Breast epithelium (tissue), 4 donors: ENCODE results near the gene VAT1L. TPM values are rescaled to one million over a fixed set of nuclear protein-coding genes. Genes with fewer than 3 reads are reported as not detected.

Experiments used
- DNase-seq, 2 donors: peaks; one replicate each; pipeline ENCODE4 v3.0.0-alpha.2; 2019; ENCODE audit warnings: low spot score in 2 of 2
- H3K27ac ChIP-seq, 2 donors: fragments of 200-600 bp; sonication (generic) in 1 of 2; one replicate each; pipeline ENCODE4 v1.5.1; 2016 to 2019; ENCODE audit warnings: mild to moderate bottlenecking in 1 of 2
- H3K27me3 ChIP-seq, 2 donors: fragments of 200-600 bp; sonication (generic) in 1 of 2; one replicate each; pipeline versions ENCODE4 v1.5.1 to v1.6.0; 2017 to 2019; ENCODE audit warnings: control low read depth in 1 of 2, mild to moderate bottlenecking in 1 of 2
- H3K36me3 ChIP-seq: fragments of 200-600 bp; one replicate; pipeline ENCODE4 v1.5.1; 2019
- H3K4me1 ChIP-seq, 2 donors: fragments of 200-600 bp; sonication (generic); one replicate each; pipeline ENCODE4 v1.5.1; 2016 to 2019; ENCODE audit warnings: control low read depth in 1 of 2
- H3K4me3 ChIP-seq, 3 donors: fragments of 200-600 bp; sonication (generic); 1 replicate in 2 of 3; 2 replicates in 1 of 3; pipeline ENCODE4 v1.5.1; 2016 to 2019; ENCODE audit warnings: mild to moderate bottlenecking in 3 of 3, moderate library complexity in 2 of 3
- H3K9me3 ChIP-seq, 2 donors: fragments of 200-600 bp; sonication (generic) in 1 of 2; one replicate each; pipeline ENCODE4 v1.5.1; 2016 to 2019; ENCODE audit warnings: control low read depth in 1 of 2
- POLR2A ChIP-seq: fragments of 450-650 bp; IDR thresholded peaks from one replicate; pipeline ENCODE4 v1.6.1; 2016; ENCODE audit warnings: antibody characterized with exemption, mild to moderate bottlenecking, moderate library complexity
- POLR2AphosphoS5 ChIP-seq, 3 donors: sonication (generic); formaldehyde crosslinking; IDR thresholded peaks; one replicate each; pipeline ENCODE4 v1.6.1; 2017; ENCODE audit warnings: antibody characterized with exemption in 3 of 3
- intact Hi-C: fragments of 100-400 bp; cut with DNase I; formaldehyde crosslinking; loops from one replicate; pipeline ENCODE4 v1.15.1; 2023; ENCODE audit warnings: low total_unique reads
- total RNA-seq, 3 donors: library from RNA; depleted of rRNA; stranded (reverse); fragments of >200 nt; gene quantifications; one replicate each; pipeline ENCODE4 v1.1.0, GENCODE V29; 2016
- TF ChIP-seq, protein P1 (sequence below), 3 donors: fragments of 450-650 bp; IDR thresholded peaks; one replicate each; pipeline ENCODE4 v1.5.1; 2016 to 2017; ENCODE audit warnings: antibody characterized with exemption in 3 of 3, mild to moderate bottlenecking in 3 of 3, moderate library complexity in 3 of 3

The VAT1L gene
- total RNA-seq, 3 donors from 2014 or later: 0.33 to 0.88 TPM; not detected in 1

DNA sequence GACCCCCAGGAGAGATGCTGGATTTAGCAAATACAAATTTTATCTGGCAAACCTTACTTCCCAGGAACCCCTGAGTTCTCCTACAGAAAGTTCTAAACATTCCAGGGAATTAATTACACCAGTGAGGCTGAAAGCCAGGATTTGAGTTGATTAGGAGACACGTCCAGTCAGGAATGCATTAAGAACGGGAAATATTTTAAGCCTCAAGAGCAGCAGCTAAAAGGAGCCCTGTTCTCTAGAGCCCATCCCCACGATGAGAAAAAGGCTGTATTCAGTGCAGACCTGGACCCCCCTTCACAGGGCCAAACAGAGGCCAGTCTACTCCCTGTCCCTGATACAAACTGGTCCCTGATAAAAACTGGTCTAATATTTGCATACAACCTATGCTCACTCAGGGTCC is 55.0 kb downstream of the VAT1L start:
- no peak overlapping the region for H3K27ac ChIP-seq
- H3K4me1 ChIP-seq: no peaks in the 10 kb centered on the region
- no peaks in the 10 kb centered on the region for H3K9me3 ChIP-seq
- TF ChIP-seq, protein P1, sequence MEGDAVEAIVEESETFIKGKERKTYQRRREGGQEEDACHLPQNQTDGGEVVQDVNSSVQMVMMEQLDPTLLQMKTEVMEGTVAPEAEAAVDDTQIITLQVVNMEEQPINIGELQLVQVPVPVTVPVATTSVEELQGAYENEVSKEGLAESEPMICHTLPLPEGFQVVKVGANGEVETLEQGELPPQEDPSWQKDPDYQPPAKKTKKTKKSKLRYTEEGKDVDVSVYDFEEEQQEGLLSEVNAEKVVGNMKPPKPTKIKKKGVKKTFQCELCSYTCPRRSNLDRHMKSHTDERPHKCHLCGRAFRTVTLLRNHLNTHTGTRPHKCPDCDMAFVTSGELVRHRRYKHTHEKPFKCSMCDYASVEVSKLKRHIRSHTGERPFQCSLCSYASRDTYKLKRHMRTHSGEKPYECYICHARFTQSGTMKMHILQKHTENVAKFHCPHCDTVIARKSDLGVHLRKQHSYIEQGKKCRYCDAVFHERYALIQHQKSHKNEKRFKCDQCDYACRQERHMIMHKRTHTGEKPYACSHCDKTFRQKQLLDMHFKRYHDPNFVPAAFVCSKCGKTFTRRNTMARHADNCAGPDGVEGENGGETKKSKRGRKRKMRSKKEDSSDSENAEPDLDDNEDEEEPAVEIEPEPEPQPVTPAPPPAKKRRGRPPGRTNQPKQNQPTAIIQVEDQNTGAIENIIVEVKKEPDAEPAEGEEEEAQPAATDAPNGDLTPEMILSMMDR (IDR thresholded peaks at IDR 0.05): no peak
- no peak for TF ChIP-seq POLR2A
- no peak for TF ChIP-seq POLR2AphosphoS5 (IDR thresholded peaks at IDR 0.05)
- no peak overlapping the region for H3K4me3 ChIP-seq
- H3K36me3 ChIP-seq: no peaks in the 10 kb centered on the region
- H3K27me3 ChIP-seq: no peaks in the 10 kb centered on the region
- no peak for DNase-seq
- intact Hi-C loops: no loop called here

DNA sequence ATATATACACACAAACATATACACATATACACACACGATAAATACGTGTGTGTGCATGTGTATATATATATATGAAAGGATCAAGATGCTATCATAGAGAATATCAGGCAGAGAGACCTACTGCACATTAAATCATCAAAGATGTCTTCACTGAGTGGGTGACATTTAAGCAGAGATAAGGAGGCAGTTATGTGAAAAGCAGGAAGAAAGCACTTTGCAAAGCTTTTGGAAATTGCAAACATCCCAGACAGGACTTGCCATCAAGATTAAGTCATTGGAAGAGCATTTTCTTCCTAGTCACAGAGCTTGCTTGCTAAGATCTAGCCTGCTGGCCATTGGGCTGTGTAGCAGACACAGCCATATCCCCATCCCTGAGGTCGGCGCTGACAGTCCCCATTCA is 56.4 kb downstream of the VAT1L start:
- intact Hi-C loops: no loop called here
- Histone ChIP-seq H3K27me3 (no peaks in the 10 kb centered on the region), H3K4me1 (no peaks in the 10 kb centered on the region), H3K4me3 (no peak overlapping the region), H3K36me3 (no peaks in the 10 kb centered on the region), H3K9me3 (no peaks in the 10 kb centered on the region), H3K27ac (no peak overlapping the region)
- TF ChIP-seq POLR2A: no peak
- no peak for TF ChIP-seq POLR2AphosphoS5 (IDR thresholded peaks at IDR 0.05)
- TF ChIP-seq, protein P1 (IDR thresholded peaks at IDR 0.05): no peak
- no peak for DNase-seq

- intact Hi-C loops: no loop called here
- no peak for DNase-seq
Measured at GRCh38 chr16:77849646-77850258, 61.4 kb downstream of the VAT1L start.

GRCh38 chr16:77850636-77851333 is 62.4 kb downstream of the VAT1L start:
- H3K27me3 ChIP-seq: no peaks in the 10 kb centered on the region
- TF ChIP-seq POLR2AphosphoS5 (IDR thresholded peaks at IDR 0.05) (no peak), POLR2A (no peak)
- TF ChIP-seq, protein P1 (IDR thresholded peaks at IDR 0.05): no peak
- intact Hi-C loops: no loop called here

More at GRCh38 chr16:77849646-77850258, 61.4 kb downstream of the VAT1L start:
- no peaks in the 10 kb centered on the region for H3K4me1 ChIP-seq
- H3K27ac ChIP-seq: no peak overlapping the region
- H3K4me3 ChIP-seq: no peak overlapping the region
- TF ChIP-seq POLR2A: no peak
- no peaks in the 10 kb centered on the region for H3K36me3 ChIP-seq
- H3K9me3 ChIP-seq: no peaks in the 10 kb centered on the region
- no peaks in the 10 kb centered on the region for H3K27me3 ChIP-seq

DNA sequence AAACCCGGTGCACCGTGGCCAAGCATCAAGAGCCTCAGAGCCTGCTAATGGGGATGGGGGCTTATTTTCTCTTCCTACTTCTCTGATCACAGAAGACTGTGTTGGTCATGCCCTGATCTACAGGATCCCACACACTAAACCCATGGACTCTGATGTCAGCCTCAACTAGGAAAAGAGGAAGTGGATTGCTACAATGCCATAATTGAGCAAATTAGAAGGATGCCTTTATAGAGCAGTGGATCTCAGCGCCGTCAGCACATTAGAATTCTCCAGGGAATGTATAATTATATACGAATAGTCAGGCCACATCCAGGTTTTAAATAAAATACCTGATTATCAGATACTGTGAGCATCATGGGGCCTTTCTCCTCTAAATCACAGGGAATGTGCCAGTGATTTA is 64.8 kb downstream of the VAT1L start:
- Histone ChIP-seq H3K4me1 (no peaks in the 10 kb centered on the region), H3K27ac (no peak overlapping the region), H3K27me3 (no peaks in the 10 kb centered on the region), H3K4me3 (no peak overlapping the region), H3K36me3 (no peaks in the 10 kb centered on the region), H3K9me3 (no peaks in the 10 kb centered on the region)
- no peak for DNase-seq
- TF ChIP-seq POLR2A: no peak
- TF ChIP-seq, protein P1 (IDR thresholded peaks at IDR 0.05): no peak
- no peak for TF ChIP-seq POLR2AphosphoS5 (IDR thresholded peaks at IDR 0.05)
- intact Hi-C loops: no loop called here

More at GRCh38 chr16:77850636-77851333, 62.4 kb downstream of the VAT1L start:
- no peak overlapping the region for H3K4me3 ChIP-seq
- DNase-seq: no peak
- H3K4me1 ChIP-seq: no peaks in the 10 kb centered on the region
- no peak overlapping the region for H3K27ac ChIP-seq
- H3K9me3 ChIP-seq: no peaks in the 10 kb centered on the region
- no peaks in the 10 kb centered on the region for H3K36me3 ChIP-seq
